GM12878 (cell line): ENCODE measurements around the gene PLIN3. TPM values are rescaled to one million over a fixed set of nuclear protein-coding genes. Genes with fewer than 3 reads are reported as not detected.

Experiments used
- CHD4 ChIP-seq: fragments of 200-600 bp; sonication (generic); IDR thresholded peaks from 2 replicates; pipeline ENCODE4 v1.6.1; 2016; ENCODE audit warnings: mild to moderate bottlenecking
- CTCF ChIP-seq, 3 experiments: IDR thresholded peaks in 2 of 3; conservative IDR thresholded peaks in 1 of 3; 2 replicates each; pipeline ENCODE4 v1.5.1; 2011; ENCODE audit warnings: low read depth in 3 of 3, low read length in 3 of 3, mild to moderate bottlenecking in 3 of 3, control low read depth in 2 of 3, moderate library complexity in 2 of 3, inconsistent platforms in 1 of 3, mixed read lengths in 1 of 3; ENCODE audit not compliant: control insufficient read depth in 2 of 3, insufficient read depth in 1 of 3; ENCODE audit errors: extremely low read depth in 1 of 3
- EZH2 ChIP-seq: IDR thresholded peaks from 2 replicates; pipeline ENCODE4 v1.6.1; 2012; ENCODE audit warnings: low read depth, mild to moderate bottlenecking, control low read depth, inconsistent platforms, low read length, borderline replicate concordance; ENCODE audit not compliant: control insufficient read depth
- GABPA ChIP-seq: IDR thresholded peaks from 2 replicates; pipeline ENCODE4 v1.6.1; 2014; ENCODE audit warnings: antibody characterized with exemption, low read depth, mild to moderate bottlenecking, inconsistent platforms
- JUND ChIP-seq: IDR thresholded peaks from 2 replicates; pipeline ENCODE4 v1.6.1; 2012; ENCODE audit warnings: low read depth, mild to moderate bottlenecking, low read length, improper control_type of control experiment, moderate library complexity
- MEF2A ChIP-seq: IDR thresholded peaks from 2 replicates; pipeline ENCODE4 v1.6.1; 2011; ENCODE audit warnings: low read depth, mild to moderate bottlenecking, low read length, moderate library complexity; ENCODE audit not compliant: insufficient read depth
- MYB ChIP-seq: fragments of 150-350 bp; IDR thresholded peaks from 2 replicates; pipeline ENCODE4 v1.6.1; 2014; ENCODE audit warnings: mild to moderate bottlenecking, low read depth, low read length, borderline replicate concordance
- NFYA ChIP-seq: IDR thresholded peaks from 2 replicates; pipeline ENCODE4 v1.6.1; 2011; ENCODE audit warnings: low read depth, mild to moderate bottlenecking, low read length, improper control_type of control experiment, borderline replicate concordance
- NR2C1 ChIP-seq: fragments of 450-650 bp; IDR thresholded peaks from 2 replicates; pipeline ENCODE4 v1.6.1; 2017; ENCODE audit warnings: antibody characterized with exemption, mild to moderate bottlenecking, moderate library complexity
- SMC3 ChIP-seq: IDR thresholded peaks from 2 replicates; pipeline ENCODE4 v1.6.1; 2011; ENCODE audit warnings: low read length, improper control_type of control experiment, borderline replicate concordance
- SREBF1 ChIP-seq: IDR thresholded peaks from 2 replicates; pipeline ENCODE4 v1.6.1; 2012; ENCODE audit warnings: mild to moderate bottlenecking, low read length
- STAT1 ChIP-seq: fragments of 450-650 bp; conservative IDR thresholded peaks from 2 replicates; pipeline ENCODE4 v1.6.1; 2014; ENCODE audit warnings: antibody characterized with exemption, mild to moderate bottlenecking
- SUZ12 ChIP-seq: fragments of 200-600 bp; sonication (generic); IDR thresholded peaks from one replicate; pipeline ENCODE4 v1.6.1; 2018; ENCODE audit warnings: antibody characterized with exemption, mild to moderate bottlenecking; ENCODE audit not compliant: unreplicated experiment
- ZNF274 ChIP-seq: IDR thresholded peaks from one replicate; pipeline ENCODE4 v1.8.0; 2011; ENCODE audit not compliant: insufficient read length, insufficient read depth
- polyA plus RNA-seq, 11 experiments: library from polyadenylated mRNA; depleted of rRNA in 4 of 11; unstranded in 6 of 11; stranded (reverse) in 5 of 11; fragments of >200 nt; fragmentation: Nextera tagmentation in 4 of 11; fragmentation: Illumina TruSeq in 1 of 11; extraction: Ambion mirVana in 4 of 11; extraction: Trizol in 1 of 11; gene quantifications; 1 replicate in 1 of 11; 2 replicates in 10 of 11; pipeline versions ENCODE4 v1.2.1 to v1.2.3, GENCODE V29; 2011 to 2016; ENCODE audit warnings: inconsistent platforms in 2 of 11, missing spikeins in 2 of 11, low read depth in 1 of 11
- total RNA-seq, 4 experiments: library from RNA; depleted of rRNA in 3 of 4; stranded (reverse); fragments of >200 nt in 3 of 4; fragmentation: Illumina TruSeq in 1 of 4; extraction: Trizol in 1 of 4; gene quantifications; 2 replicates each; pipeline versions ENCODE4 v1.2.1 to v1.2.3, GENCODE V29; 2013 to 2021
- TF ChIP-seq, protein P1 (sequence below): IDR thresholded peaks from 2 replicates; pipeline ENCODE4 v1.6.1; 2012; ENCODE audit warnings: low read depth, low read length, improper control_type of control experiment
- TF ChIP-seq, protein P2 (sequence below): IDR thresholded peaks from 2 replicates; pipeline ENCODE4 v1.6.1; 2011; ENCODE audit warnings: borderline replicate concordance, low read depth, mild to moderate bottlenecking, moderate library complexity, mixed read lengths, low read length; ENCODE audit not compliant: insufficient read depth; ENCODE audit errors: extremely low read length
- TF ChIP-seq, protein P3 (sequence below): fragments of 450-650 bp; IDR thresholded peaks from 2 replicates; pipeline ENCODE4 v1.6.1; 2017; ENCODE audit warnings: antibody characterized with exemption, mild to moderate bottlenecking, moderate library complexity

The PLIN3 gene
- total and polyA plus RNA-seq, 10 of the 15 experiments (the other 5 are each of a cell fraction or from before 2014, with no cell fraction given): 7.7 to 71.4 (median 66.8) TPM

DNA sequence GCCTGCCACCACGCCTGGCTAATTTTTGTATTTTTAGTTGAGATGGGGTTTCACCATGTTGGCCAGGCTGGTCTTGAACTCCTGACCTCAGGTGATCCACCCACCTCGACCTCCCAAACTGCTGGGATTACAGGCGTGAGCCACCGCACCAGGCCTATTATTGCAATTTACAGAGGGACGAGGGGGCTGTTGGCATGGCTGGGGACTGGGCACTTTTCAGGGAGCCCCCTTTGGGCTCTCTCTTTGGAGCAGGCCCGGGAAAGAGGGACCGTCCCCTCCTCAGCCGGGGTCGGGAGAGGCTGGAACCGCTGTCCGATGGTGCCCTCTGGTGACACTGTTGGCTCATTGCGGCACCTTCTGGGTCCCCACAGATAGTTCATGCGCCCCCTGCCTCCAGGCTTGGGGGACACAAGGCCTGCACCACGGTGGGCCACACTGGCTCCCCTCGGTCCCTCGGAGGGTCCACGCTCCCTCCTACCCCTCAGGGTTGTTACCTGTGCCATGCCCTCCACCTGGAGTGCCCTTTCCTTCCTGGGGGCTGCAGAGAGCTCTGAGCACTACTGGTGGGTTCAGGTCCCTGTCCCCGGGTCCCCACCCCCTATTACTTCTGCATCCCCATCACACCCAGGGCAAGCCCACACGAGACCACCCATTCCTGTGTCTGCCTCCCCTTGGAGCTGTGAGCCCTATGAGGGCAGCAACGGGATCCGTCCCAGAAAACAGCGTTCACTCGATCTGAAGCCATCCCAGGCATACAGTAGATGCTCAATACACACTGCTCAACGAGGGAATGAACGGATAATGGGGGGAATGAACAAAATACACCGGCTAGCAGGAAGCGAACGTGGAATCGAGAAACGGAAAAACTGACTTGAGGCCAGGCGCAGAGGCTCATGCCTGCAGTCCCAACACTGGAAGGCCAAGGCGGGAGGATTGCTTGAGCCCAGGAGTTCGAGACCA, 63.5 kb downstream of the PLIN3 start (continued):
- TF ChIP-seq CTCF (IDR thresholded peaks at IDR 0.05 in 2 of 3, conservative IDR thresholded peaks at IDR 0.05 in 1 of 3; ENCODE audit: control insufficient read depth in 2 of 3, extremely low read depth in 1 of 3, insufficient read depth in 1 of 3, low read depth in 3 of 3, low read length in 3 of 3) (peak; percentile 86 to 93 (median 90)), SREBF1 (no peak), SUZ12 (no peak), MYB (no peak), SMC3 (peak; percentile 70), MEF2A (no peak), NFYA (no peak), CHD4 (no peak), GABPA (no peak), STAT1 (no peak), ZNF274 (no peak), JUND (no peak), NR2C1 (no peak), EZH2 (no peak)
- TF ChIP-seq, protein P1, sequence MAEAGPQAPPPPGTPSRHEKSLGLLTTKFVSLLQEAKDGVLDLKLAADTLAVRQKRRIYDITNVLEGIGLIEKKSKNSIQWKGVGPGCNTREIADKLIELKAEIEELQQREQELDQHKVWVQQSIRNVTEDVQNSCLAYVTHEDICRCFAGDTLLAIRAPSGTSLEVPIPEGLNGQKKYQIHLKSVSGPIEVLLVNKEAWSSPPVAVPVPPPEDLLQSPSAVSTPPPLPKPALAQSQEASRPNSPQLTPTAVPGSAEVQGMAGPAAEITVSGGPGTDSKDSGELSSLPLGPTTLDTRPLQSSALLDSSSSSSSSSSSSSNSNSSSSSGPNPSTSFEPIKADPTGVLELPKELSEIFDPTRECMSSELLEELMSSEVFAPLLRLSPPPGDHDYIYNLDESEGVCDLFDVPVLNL: no peak
- TF ChIP-seq, protein P2, sequence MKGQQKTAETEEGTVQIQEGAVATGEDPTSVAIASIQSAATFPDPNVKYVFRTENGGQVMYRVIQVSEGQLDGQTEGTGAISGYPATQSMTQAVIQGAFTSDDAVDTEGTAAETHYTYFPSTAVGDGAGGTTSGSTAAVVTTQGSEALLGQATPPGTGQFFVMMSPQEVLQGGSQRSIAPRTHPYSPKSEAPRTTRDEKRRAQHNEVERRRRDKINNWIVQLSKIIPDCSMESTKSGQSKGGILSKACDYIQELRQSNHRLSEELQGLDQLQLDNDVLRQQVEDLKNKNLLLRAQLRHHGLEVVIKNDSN: no peak
- TF ChIP-seq, protein P3, sequence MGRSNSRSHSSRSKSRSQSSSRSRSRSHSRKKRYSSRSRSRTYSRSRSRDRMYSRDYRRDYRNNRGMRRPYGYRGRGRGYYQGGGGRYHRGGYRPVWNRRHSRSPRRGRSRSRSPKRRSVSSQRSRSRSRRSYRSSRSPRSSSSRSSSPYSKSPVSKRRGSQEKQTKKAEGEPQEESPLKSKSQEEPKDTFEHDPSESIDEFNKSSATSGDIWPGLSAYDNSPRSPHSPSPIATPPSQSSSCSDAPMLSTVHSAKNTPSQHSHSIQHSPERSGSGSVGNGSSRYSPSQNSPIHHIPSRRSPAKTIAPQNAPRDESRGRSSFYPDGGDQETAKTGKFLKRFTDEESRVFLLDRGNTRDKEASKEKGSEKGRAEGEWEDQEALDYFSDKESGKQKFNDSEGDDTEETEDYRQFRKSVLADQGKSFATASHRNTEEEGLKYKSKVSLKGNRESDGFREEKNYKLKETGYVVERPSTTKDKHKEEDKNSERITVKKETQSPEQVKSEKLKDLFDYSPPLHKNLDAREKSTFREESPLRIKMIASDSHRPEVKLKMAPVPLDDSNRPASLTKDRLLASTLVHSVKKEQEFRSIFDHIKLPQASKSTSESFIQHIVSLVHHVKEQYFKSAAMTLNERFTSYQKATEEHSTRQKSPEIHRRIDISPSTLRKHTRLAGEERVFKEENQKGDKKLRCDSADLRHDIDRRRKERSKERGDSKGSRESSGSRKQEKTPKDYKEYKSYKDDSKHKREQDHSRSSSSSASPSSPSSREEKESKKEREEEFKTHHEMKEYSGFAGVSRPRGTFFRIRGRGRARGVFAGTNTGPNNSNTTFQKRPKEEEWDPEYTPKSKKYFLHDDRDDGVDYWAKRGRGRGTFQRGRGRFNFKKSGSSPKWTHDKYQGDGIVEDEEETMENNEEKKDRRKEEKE: no peak
